Liver (tissue), 3 donors: ENCODE measurements around the gene TSGA10.

Experiments
- ATF3 ChIP-seq: IDR thresholded peaks from 2 replicates; pipeline ENCODE4 v1.6.1; 2016; ENCODE audit warnings: antibody characterized with exemption
- EGR1 ChIP-seq, 2 donors: IDR thresholded peaks; 2 replicates each; pipeline ENCODE4 v1.6.1; 2016 to 2018; ENCODE audit warnings: antibody characterized with exemption in 2 of 2, low read depth in 2 of 2
- JUND ChIP-seq, 2 donors: IDR thresholded peaks; 2 replicates each; pipeline ENCODE4 v1.6.1; 2016; ENCODE audit warnings: antibody characterized with exemption in 2 of 2
- MAX ChIP-seq: IDR thresholded peaks from 2 replicates; pipeline ENCODE4 v1.6.1; 2016; ENCODE audit warnings: antibody characterized with exemption
- RAD21 ChIP-seq, 2 donors: IDR thresholded peaks; 2 replicates each; pipeline ENCODE4 v1.6.1; 2016; ENCODE audit warnings: antibody characterized with exemption in 2 of 2, mild to moderate bottlenecking in 2 of 2
- REST ChIP-seq: IDR thresholded peaks from 2 replicates; pipeline ENCODE4 v1.6.1; 2016; ENCODE audit warnings: antibody characterized with exemption, mild to moderate bottlenecking
- SP1 ChIP-seq: IDR thresholded peaks from 2 replicates; pipeline ENCODE4 v1.6.1; 2018; ENCODE audit warnings: antibody characterized with exemption, mild to moderate bottlenecking
- TAF1 ChIP-seq: conservative IDR thresholded peaks from 2 replicates; pipeline ENCODE4 v1.6.1; 2016; ENCODE audit warnings: antibody characterized with exemption, mild to moderate bottlenecking
- TF ChIP-seq, protein P1 (sequence below): fragments of 150-350 bp; IDR thresholded peaks from 2 replicates; pipeline ENCODE4 v1.5.1; 2017; ENCODE audit warnings: improper control_type of control experiment, low read depth, low read length; ENCODE audit not compliant: missing input control
- donor health status: healthy.
- donor health status: healthy.

GRCh38 chr2:99088017-99088416 is 66.7 kb downstream of the TSGA10 start:
- TF ChIP-seq TAF1 (no peak), REST (no peak), JUND (IDR thresholded peaks at IDR 0.05) (no peak), ATF3 (no peak), MAX (no peak), SP1 (no peak), EGR1 (IDR thresholded peaks at IDR 0.05; ENCODE audit: low read depth in 2 of 2) (no peak), RAD21 (IDR thresholded peaks at IDR 0.05) (no peak)
- TF ChIP-seq, protein P1, sequence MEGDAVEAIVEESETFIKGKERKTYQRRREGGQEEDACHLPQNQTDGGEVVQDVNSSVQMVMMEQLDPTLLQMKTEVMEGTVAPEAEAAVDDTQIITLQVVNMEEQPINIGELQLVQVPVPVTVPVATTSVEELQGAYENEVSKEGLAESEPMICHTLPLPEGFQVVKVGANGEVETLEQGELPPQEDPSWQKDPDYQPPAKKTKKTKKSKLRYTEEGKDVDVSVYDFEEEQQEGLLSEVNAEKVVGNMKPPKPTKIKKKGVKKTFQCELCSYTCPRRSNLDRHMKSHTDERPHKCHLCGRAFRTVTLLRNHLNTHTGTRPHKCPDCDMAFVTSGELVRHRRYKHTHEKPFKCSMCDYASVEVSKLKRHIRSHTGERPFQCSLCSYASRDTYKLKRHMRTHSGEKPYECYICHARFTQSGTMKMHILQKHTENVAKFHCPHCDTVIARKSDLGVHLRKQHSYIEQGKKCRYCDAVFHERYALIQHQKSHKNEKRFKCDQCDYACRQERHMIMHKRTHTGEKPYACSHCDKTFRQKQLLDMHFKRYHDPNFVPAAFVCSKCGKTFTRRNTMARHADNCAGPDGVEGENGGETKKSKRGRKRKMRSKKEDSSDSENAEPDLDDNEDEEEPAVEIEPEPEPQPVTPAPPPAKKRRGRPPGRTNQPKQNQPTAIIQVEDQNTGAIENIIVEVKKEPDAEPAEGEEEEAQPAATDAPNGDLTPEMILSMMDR: no peak
